Measurements from ENCODE around the gene MANEAL. TPM values are rescaled to one million over a fixed set of nuclear protein-coding genes. Genes with fewer than 3 reads are reported as not detected.

Gene MANEAL
- total RNA-seq, 1 donor from 2014 or later, result 4.0 TPM

- peaks cover 15% of the 10 kb centered on the region for H3K27me3 Mint-ChIP-seq (ENCODE audit: low read depth)
- H3K4me1 Mint-ChIP-seq (ENCODE audit: low read depth), result peaks cover 14% of the 10 kb centered on the region
- H3K9me3 Mint-ChIP-seq (ENCODE audit: low read depth), result no peaks in the 10 kb centered on the region
- H3K4me3 Mint-ChIP-seq (ENCODE audit: unreplicated experiment), result peak overlapping the region; percentile 67
- peaks cover 4% of the 10 kb centered on the region for H3K36me3 Mint-ChIP-seq (ENCODE audit: low read depth)
- no peak overlapping the region for H3K27ac Mint-ChIP-seq (ENCODE audit: unreplicated experiment)
- no peak for DNase-seq (ENCODE audit: low spot score)
- TF ChIP-seq CTCF (IDR thresholded peaks at IDR 0.05), result no peak
These were observed 1.0 kb downstream of the MANEAL start for GRCh38 chr1:37794372-37795339.

DNA sequence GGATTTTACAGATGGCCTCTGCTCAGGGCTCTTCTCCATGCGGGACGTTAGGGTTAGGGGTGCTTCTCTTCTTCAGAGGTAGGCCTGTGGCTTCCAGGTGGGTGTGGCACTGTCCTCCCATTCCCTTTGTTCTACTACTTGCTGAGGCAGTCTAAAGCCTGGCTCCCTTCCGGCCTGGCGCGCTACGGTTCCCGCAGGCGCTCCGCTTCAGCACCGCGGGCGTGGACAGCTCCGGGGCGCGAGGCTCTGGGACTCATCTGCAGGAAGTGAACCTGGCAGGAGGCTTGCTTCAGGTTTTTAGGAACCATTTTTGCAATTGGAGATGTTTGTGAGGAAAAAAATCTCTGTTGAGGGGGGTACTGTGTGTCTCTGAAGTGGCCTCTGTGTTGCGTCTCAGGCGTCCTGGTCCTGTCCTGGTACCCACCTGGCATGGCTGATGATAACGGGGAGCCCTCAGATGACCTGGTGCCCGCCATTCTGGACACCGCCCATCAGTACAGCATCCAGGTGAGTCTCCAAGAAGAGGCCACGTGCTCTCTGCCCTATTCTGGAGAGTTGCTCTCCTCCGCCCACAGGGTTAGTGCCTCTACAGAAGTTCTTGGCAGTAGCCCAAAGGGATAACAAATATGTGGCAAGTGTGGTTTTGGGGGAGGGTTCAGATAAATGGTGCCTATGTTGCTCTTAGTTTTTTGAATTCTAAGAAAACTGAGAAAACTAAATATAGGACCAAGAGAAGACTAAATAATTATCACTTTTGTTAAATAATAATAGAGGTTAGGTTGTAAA is 1.9 kb downstream of the MANEAL start:
- no peak for TF ChIP-seq CTCF (IDR thresholded peaks at IDR 0.05)
- no peaks in the 10 kb centered on the region for H3K9me3 Mint-ChIP-seq (ENCODE audit: low read depth)
- peaks cover 4% of the 10 kb centered on the region for H3K36me3 Mint-ChIP-seq (ENCODE audit: low read depth)
- peaks cover 8% of the 10 kb centered on the region for H3K27me3 Mint-ChIP-seq (ENCODE audit: low read depth)
- H3K4me1 Mint-ChIP-seq (ENCODE audit: low read depth), result peaks cover 14% of the 10 kb centered on the region
- H3K27ac Mint-ChIP-seq (ENCODE audit: unreplicated experiment), result no peak overlapping the region
- H3K4me3 Mint-ChIP-seq (ENCODE audit: unreplicated experiment), result peak overlapping the region; percentile 67
- DNase-seq (ENCODE audit: low spot score), result no peak

DNA sequence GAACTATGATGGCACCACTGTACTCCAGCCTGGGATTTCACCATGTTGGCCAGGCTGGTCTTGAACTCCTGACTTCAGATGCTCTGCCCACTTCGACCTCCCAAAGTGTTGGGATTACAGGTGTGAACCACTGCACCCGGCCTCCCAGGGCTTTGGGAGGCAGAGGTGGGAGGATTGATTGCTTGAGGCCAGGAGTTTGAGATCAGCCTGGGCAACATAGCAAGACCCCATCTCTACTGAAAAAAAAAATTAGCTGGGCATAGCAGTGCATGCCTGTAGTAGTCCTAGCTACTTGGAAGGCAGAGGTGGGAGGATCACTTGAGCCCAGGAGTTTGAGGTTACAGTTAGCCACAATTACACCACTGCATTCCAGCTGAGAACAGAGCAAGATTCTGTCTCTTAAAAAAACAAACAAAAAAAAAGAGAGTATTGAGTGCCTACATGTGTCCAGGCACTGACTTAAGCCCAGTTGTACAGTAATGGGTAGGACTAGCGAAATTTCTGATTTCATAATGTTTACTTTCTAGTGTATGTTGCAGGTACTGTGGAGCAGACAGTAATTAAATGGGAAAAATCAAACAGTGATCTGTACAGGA is 4.2 kb downstream of the MANEAL start:
- H3K4me1 Mint-ChIP-seq (ENCODE audit: low read depth), result peaks cover 14% of the 10 kb centered on the region
- H3K4me3 Mint-ChIP-seq (ENCODE audit: unreplicated experiment), result no peak overlapping the region
- DNase-seq (ENCODE audit: low spot score), result no peak
- H3K27ac Mint-ChIP-seq (ENCODE audit: unreplicated experiment), result no peak overlapping the region
- no peak for TF ChIP-seq CTCF (IDR thresholded peaks at IDR 0.05)
- H3K36me3 Mint-ChIP-seq (ENCODE audit: low read depth), result peaks cover 11% of the 10 kb centered on the region
- no peaks in the 10 kb centered on the region for H3K9me3 Mint-ChIP-seq (ENCODE audit: low read depth)
- H3K27me3 Mint-ChIP-seq (ENCODE audit: low read depth), result no peaks in the 10 kb centered on the region

GRCh38 chr1:37802439-37802838 is 8.8 kb downstream of the MANEAL start:
- no peak for TF ChIP-seq CTCF (IDR thresholded peaks at IDR 0.05)
- DNase-seq (ENCODE audit: low spot score), result no peak
- Mint-ChIP-seq H3K36me3 (ENCODE audit: low read depth) (peaks cover 29% of the 10 kb centered on the region), H3K27me3 (ENCODE audit: low read depth) (no peaks in the 10 kb centered on the region), H3K27ac (ENCODE audit: unreplicated experiment) (peak overlapping the region; percentile 32), H3K4me3 (ENCODE audit: unreplicated experiment) (no peak overlapping the region), H3K4me1 (ENCODE audit: low read depth) (peaks cover 12% of the 10 kb centered on the region), H3K9me3 (ENCODE audit: low read depth) (no peaks in the 10 kb centered on the region)

DNA sequence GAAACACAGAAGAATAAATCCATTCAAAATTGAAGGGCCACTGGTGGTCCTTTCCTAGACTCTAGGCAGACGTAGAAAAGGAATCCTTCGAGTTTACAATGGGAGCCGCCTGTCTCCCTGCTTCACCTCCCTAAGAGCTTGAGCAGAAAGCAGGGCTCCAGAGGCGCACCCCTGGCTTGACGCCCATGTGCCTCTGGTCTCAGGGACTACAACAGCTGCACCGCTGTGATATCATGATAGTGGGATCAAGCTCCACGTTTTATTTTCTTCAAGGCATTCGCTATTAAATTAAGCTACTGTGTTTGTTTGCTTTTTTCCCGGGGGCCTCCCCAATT is 13.5 kb downstream of the MANEAL start:
- Mint-ChIP-seq H3K4me3 (ENCODE audit: unreplicated experiment) (peak overlapping the region; percentile 78), H3K36me3 (ENCODE audit: low read depth) (peaks cover 24% of the 10 kb centered on the region), H3K9me3 (ENCODE audit: low read depth) (no peaks in the 10 kb centered on the region), H3K4me1 (ENCODE audit: low read depth) (peaks cover 32% of the 10 kb centered on the region), H3K27ac (ENCODE audit: unreplicated experiment) (peak overlapping the region; percentile 70), H3K27me3 (ENCODE audit: low read depth) (no peaks in the 10 kb centered on the region)
- no peak for TF ChIP-seq CTCF (IDR thresholded peaks at IDR 0.05)
- no peak for DNase-seq (ENCODE audit: low spot score)
